AG09309 (cell line): ENCODE measurements around the gene RBM45.
"Not testable (repeated sequence)": the region's sequence is repeated elsewhere in the genome, so short reads cannot be mapped to it uniquely, and the experiment has no call there.

ENCODE experiments used
- DNase-seq: peaks from one replicate; pipeline ENCODE4 v3.0.0-alpha.2; 2010; ENCODE audit warnings: low read depth
- H3K4me3 ChIP-seq: 2 replicates; pipeline ENCODE4 v1.5.1; 2011; ENCODE audit warnings: mild to moderate bottlenecking, low read depth, low read length, moderate library complexity; ENCODE audit not compliant: control insufficient read depth
- TF ChIP-seq, protein P1 (sequence below): IDR thresholded peaks from 2 replicates; pipeline ENCODE4 v1.5.1; 2011; ENCODE audit warnings: mild to moderate bottlenecking, low read depth, low read length, inconsistent platforms; ENCODE audit not compliant: insufficient read depth, control insufficient read depth; ENCODE audit errors: missing control alignments

Gene RBM45

DNA sequence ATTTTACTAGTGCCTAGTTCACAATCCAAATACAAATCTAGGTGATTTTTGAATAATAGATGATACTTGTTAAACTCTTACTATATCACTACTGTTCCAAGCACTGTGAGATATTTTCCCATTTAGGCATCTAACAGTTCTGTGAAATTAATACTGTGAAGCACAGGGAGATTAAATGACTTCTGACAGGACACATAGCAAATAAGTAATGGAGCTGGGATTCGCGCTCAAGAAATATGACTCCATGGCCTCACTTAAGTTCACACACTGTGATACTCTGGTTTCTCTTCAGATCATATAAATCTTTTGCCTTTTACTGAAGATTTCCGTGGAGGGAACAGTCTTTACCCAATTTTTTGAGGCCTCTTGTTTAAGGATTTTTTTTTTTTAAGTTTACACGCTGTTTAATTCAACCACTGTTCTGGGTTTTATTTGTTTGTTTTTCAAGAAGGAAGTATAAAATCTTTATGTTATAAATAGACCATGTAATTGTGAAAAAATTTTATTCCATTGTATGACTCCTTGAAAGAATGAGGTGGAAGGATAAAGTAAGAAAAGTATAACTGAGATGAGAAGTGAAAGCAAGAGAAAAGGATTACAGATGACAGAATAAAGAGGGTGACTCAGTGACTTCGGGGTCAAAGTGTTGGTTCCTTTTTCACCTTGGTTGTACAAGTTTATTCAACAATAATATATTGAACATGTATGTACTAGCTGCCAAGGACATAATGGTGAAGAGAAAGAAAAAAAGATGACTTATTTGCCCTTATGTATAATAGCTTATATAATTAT, 30.2 kb downstream of the RBM45 start:
- DNase-seq = no peak
- TF ChIP-seq, protein P1, sequence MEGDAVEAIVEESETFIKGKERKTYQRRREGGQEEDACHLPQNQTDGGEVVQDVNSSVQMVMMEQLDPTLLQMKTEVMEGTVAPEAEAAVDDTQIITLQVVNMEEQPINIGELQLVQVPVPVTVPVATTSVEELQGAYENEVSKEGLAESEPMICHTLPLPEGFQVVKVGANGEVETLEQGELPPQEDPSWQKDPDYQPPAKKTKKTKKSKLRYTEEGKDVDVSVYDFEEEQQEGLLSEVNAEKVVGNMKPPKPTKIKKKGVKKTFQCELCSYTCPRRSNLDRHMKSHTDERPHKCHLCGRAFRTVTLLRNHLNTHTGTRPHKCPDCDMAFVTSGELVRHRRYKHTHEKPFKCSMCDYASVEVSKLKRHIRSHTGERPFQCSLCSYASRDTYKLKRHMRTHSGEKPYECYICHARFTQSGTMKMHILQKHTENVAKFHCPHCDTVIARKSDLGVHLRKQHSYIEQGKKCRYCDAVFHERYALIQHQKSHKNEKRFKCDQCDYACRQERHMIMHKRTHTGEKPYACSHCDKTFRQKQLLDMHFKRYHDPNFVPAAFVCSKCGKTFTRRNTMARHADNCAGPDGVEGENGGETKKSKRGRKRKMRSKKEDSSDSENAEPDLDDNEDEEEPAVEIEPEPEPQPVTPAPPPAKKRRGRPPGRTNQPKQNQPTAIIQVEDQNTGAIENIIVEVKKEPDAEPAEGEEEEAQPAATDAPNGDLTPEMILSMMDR = no peak
- no peak overlapping the region for H3K4me3 ChIP-seq

DNA sequence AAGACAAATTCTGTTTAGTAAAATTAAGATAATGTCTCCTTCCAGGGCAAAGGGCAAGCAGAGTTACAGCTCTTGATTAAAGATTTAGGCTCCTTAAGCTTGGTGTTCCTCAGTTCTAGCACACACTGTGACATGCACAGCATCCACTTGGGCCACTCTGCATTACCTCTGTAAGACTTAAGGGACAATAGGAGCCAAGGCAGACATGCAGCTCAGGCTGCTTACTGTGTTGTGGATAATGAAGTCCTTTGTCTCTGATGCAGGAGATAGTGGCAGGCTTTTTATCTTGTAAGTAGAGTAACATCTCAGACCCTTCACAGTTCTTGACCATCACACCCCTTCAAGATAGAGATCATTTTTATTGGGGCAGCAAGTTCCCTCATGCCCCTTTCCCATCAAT, 31.2 kb downstream of the RBM45 start:
- no peak for DNase-seq
- no peak overlapping the region for H3K4me3 ChIP-seq
- TF ChIP-seq, protein P1 = no peak

DNA sequence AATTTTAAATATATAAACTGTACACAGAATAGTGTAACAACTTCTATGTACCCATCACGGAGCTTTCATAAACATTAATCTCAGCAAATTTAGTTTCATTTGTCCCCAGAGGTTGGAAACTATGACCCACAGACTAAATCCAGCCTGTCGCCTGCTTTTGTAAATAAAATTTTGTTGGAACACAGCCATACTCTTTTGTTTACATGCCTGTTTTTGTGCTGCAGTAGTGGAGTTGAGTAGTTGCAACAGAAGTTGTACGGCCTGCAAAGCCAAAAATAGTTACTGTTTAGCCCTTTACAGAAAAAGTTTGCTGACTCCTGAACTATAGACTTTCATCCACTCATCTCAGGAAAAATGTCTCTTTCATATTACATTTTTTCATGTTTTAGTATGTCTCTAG, 39.8 kb downstream of the RBM45 start:
- TF ChIP-seq, protein P1 = no peak
- no peak for DNase-seq
- H3K4me3 ChIP-seq = no peak overlapping the region

DNA sequence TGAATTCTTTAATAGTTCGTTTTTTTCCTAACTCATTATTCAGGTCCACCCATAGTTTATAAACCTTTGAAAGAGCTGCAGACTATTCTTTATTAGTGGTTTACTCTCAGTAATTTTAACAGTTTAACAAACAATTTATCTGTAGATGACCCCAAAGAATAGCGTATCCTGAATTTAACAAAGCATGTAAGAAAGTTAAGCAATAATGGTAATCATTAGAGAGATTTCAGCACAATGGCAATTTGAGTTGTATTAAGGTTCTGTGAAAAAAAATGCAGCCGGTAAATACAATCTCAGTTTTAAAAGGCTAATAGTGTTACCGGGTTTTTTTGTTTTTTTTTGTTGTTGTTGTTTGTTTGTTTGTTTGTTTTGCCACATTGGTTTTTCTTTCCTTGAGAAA, 40.3 kb downstream of the RBM45 start:
- no peak for DNase-seq
- TF ChIP-seq, protein P1 = no peak

DNA sequence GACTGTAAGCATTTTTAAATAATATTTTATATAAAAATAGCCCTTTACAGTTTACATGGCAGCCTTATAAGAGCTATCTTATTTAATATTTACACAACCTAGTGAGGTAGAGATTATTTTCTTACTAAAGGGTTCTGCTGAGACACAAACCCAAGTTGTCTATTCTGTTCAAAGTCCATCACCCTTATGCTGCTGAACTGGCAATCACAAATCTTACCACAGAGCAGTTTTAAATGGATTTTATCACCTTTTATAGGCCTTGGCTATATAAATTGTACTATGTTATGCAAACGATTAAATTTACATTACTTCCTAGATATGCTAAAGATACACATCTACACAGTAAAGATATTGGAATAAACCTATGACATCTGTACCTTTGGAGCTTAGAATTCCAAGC, 40.7 kb downstream of the RBM45 start:
- TF ChIP-seq, protein P1 = no peak
- H3K4me3 ChIP-seq = no peak overlapping the region
- DNase-seq = no peak

More for the DNA sequence above, 40.3 kb downstream of the RBM45 start:
- H3K4me3 ChIP-seq = no peak overlapping the region

DNA sequence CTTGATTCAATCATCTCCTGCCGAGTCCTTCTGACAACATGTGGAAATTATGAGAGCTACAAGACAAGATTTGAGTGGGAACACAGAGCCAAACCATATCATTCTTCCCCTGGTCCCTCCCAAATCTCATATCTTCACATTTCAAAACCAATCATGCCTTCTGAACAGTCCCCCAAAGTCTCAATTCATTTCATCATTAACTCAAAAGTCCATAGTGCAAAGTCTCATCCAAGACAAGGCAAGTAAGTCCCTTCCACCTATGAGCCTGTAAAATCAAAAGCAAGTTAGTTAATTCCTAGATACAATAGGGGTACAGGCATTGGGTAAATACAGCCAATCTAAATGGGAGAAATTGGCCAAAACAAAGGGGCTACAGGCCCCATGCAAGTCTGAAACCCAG, 41.6 kb downstream of the RBM45 start:
- H3K4me3 ChIP-seq = not testable (repeated sequence)

DNA sequence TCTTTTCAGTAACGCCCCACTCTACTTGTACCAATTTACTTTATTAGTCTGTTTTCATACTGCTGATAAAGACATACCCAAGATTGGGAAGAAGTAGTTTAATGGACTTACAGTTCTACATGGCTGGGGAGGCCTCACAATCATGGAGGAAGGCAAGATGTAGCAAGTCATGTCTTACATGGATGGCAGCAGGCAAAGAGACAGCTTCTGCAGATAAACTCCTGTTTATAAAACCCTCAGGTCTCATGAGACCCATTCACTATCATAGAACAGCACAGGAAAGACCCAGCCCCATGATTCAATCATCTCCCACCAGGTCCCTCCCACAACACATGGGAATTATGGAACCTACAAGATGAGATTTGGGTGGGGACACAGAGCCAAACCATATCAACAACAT, 43.3 kb downstream of the RBM45 start:
- H3K4me3 ChIP-seq = no peak overlapping the region
- TF ChIP-seq, protein P1 = no peak
- DNase-seq = no peak

More for the DNA sequence above, 41.6 kb downstream of the RBM45 start:
- not testable (repeated sequence) for DNase-seq
